Measurements from ENCODE around the gene HSD17B12.
"Not testable (repeated sequence)": the region's sequence is repeated elsewhere in the genome, so short reads cannot be mapped to it uniquely, and the experiment has no call there.

HSD17B12 gene

GRCh38 chr11:43748095-43748494 is 67.6 kb downstream of the HSD17B12 start:
- no peaks in the 10 kb centered on the region for H3K27me3 ChIP-seq (ENCODE audit: control insufficient read depth, insufficient read depth, low read length)
- no peaks in the 10 kb centered on the region for H3K4me1 ChIP-seq (ENCODE audit: control insufficient read depth, low read depth, low read length)
- H3K9ac ChIP-seq (ENCODE audit: low read length) = no peak overlapping the region
- H3K4me3 ChIP-seq (ENCODE audit: low read length) = no peak overlapping the region
- no peak overlapping the region for H3K27ac ChIP-seq (ENCODE audit: low read length)
- H3K9me3 ChIP-seq (ENCODE audit: control insufficient read depth, low read depth, low read length) = no peaks in the 10 kb centered on the region
- peaks cover 3% of the 10 kb centered on the region for H3K36me3 ChIP-seq (ENCODE audit: control insufficient read depth, low read depth, low read length)

- Histone ChIP-seq H3K9me3 (ENCODE audit: control insufficient read depth, low read depth, low read length) (no peaks in the 10 kb centered on the region), H3K4me3 (ENCODE audit: low read length) (no peak overlapping the region), H3K27me3 (ENCODE audit: control insufficient read depth, insufficient read depth, low read length) (no peaks in the 10 kb centered on the region), H3K9ac (ENCODE audit: low read length) (no peak overlapping the region), H3K36me3 (ENCODE audit: control insufficient read depth, low read depth, low read length) (peaks cover 17% of the 10 kb centered on the region), H3K27ac (ENCODE audit: low read length) (no peak overlapping the region), H3K4me1 (ENCODE audit: control insufficient read depth, low read depth, low read length) (no peaks in the 10 kb centered on the region)
These were observed 71.2 kb downstream of the HSD17B12 start for GRCh38 chr11:43751726-43752125.

GRCh38 chr11:43756575-43756974 is 76.0 kb downstream of the HSD17B12 start:
- Histone ChIP-seq H3K36me3 (ENCODE audit: control insufficient read depth, low read depth, low read length) (peaks cover 20% of the 10 kb centered on the region), H3K9me3 (ENCODE audit: control insufficient read depth, low read depth, low read length) (no peaks in the 10 kb centered on the region), H3K4me3 (ENCODE audit: low read length) (no peak overlapping the region), H3K9ac (ENCODE audit: low read length) (no peak overlapping the region), H3K27me3 (ENCODE audit: control insufficient read depth, insufficient read depth, low read length) (no peaks in the 10 kb centered on the region), H3K27ac (ENCODE audit: low read length) (no peak overlapping the region), H3K4me1 (ENCODE audit: control insufficient read depth, low read depth, low read length) (no peaks in the 10 kb centered on the region)

- Histone ChIP-seq H3K9me3 (ENCODE audit: control insufficient read depth, low read depth, low read length) (no peaks in the 10 kb centered on the region), H3K27ac (ENCODE audit: low read length) (no peak overlapping the region), H3K36me3 (ENCODE audit: control insufficient read depth, low read depth, low read length) (peaks cover 20% of the 10 kb centered on the region), H3K27me3 (ENCODE audit: control insufficient read depth, insufficient read depth, low read length) (no peaks in the 10 kb centered on the region), H3K4me3 (ENCODE audit: low read length) (no peak overlapping the region), H3K9ac (ENCODE audit: low read length) (no peak overlapping the region), H3K4me1 (ENCODE audit: control insufficient read depth, low read depth, low read length) (no peaks in the 10 kb centered on the region)
These were observed 78.4 kb downstream of the HSD17B12 start for GRCh38 chr11:43758927-43759326.

GRCh38 chr11:43760902-43761301 is 80.4 kb downstream of the HSD17B12 start:
- Histone ChIP-seq H3K9me3 (ENCODE audit: control insufficient read depth, low read depth, low read length) (no peaks in the 10 kb centered on the region), H3K4me3 (ENCODE audit: low read length) (no peak overlapping the region), H3K4me1 (ENCODE audit: control insufficient read depth, low read depth, low read length) (no peaks in the 10 kb centered on the region), H3K9ac (ENCODE audit: low read length) (no peak overlapping the region), H3K27me3 (ENCODE audit: control insufficient read depth, insufficient read depth, low read length) (no peaks in the 10 kb centered on the region), H3K36me3 (ENCODE audit: control insufficient read depth, low read depth, low read length) (peaks cover 7% of the 10 kb centered on the region), H3K27ac (ENCODE audit: low read length) (no peak overlapping the region)

- Histone ChIP-seq H3K27me3 (ENCODE audit: control insufficient read depth, insufficient read depth, low read length) (no peaks in the 10 kb centered on the region), H3K4me1 (ENCODE audit: control insufficient read depth, low read depth, low read length) (no peaks in the 10 kb centered on the region), H3K9me3 (ENCODE audit: control insufficient read depth, low read depth, low read length) (no peaks in the 10 kb centered on the region), H3K36me3 (ENCODE audit: control insufficient read depth, low read depth, low read length) (peaks cover 5% of the 10 kb centered on the region), H3K9ac (ENCODE audit: low read length) (no peak overlapping the region), H3K27ac (ENCODE audit: low read length) (no peak overlapping the region), H3K4me3 (ENCODE audit: low read length) (no peak overlapping the region)
These were observed 84.7 kb downstream of the HSD17B12 start for GRCh38 chr11:43765194-43765593.

GRCh38 chr11:43768654-43769053 is 88.1 kb downstream of the HSD17B12 start:
- not testable (repeated sequence) for H3K27me3 ChIP-seq (ENCODE audit: control insufficient read depth, insufficient read depth, low read length); H3K36me3 ChIP-seq (ENCODE audit: control insufficient read depth, low read depth, low read length); H3K4me3 ChIP-seq (ENCODE audit: low read length); H3K9ac ChIP-seq (ENCODE audit: low read length); H3K4me1 ChIP-seq (ENCODE audit: control insufficient read depth, low read depth, low read length); H3K9me3 ChIP-seq (ENCODE audit: control insufficient read depth, low read depth, low read length); H3K27ac ChIP-seq (ENCODE audit: low read length)

- Histone ChIP-seq H3K9ac (ENCODE audit: low read length) (no peak overlapping the region), H3K4me1 (ENCODE audit: control insufficient read depth, low read depth, low read length) (no peaks in the 10 kb centered on the region), H3K4me3 (ENCODE audit: low read length) (no peak overlapping the region), H3K9me3 (ENCODE audit: control insufficient read depth, low read depth, low read length) (no peaks in the 10 kb centered on the region), H3K36me3 (ENCODE audit: control insufficient read depth, low read depth, low read length) (peaks cover 7% of the 10 kb centered on the region), H3K27ac (ENCODE audit: low read length) (no peak overlapping the region), H3K27me3 (ENCODE audit: control insufficient read depth, insufficient read depth, low read length) (no peaks in the 10 kb centered on the region)
These were observed 89.6 kb downstream of the HSD17B12 start for GRCh38 chr11:43770173-43770572.

GRCh38 chr11:43772733-43773132 is 92.2 kb downstream of the HSD17B12 start:
- Histone ChIP-seq H3K4me1 (ENCODE audit: control insufficient read depth, low read depth, low read length) (no peaks in the 10 kb centered on the region), H3K9me3 (ENCODE audit: control insufficient read depth, low read depth, low read length) (no peaks in the 10 kb centered on the region), H3K9ac (ENCODE audit: low read length) (no peak overlapping the region), H3K27ac (ENCODE audit: low read length) (no peak overlapping the region), H3K27me3 (ENCODE audit: control insufficient read depth, insufficient read depth, low read length) (no peaks in the 10 kb centered on the region), H3K36me3 (ENCODE audit: control insufficient read depth, low read depth, low read length) (peaks cover 6% of the 10 kb centered on the region), H3K4me3 (ENCODE audit: low read length) (no peak overlapping the region)

GRCh38 chr11:43774786-43775185 is 94.2 kb downstream of the HSD17B12 start:
- no peaks in the 10 kb centered on the region for H3K9me3 ChIP-seq (ENCODE audit: control insufficient read depth, low read depth, low read length)
- H3K4me1 ChIP-seq (ENCODE audit: control insufficient read depth, low read depth, low read length) = no peaks in the 10 kb centered on the region
- H3K36me3 ChIP-seq (ENCODE audit: control insufficient read depth, low read depth, low read length) = peaks cover 3% of the 10 kb centered on the region
- H3K27ac ChIP-seq (ENCODE audit: low read length) = no peak overlapping the region
- no peak overlapping the region for H3K4me3 ChIP-seq (ENCODE audit: low read length)
- no peaks in the 10 kb centered on the region for H3K27me3 ChIP-seq (ENCODE audit: control insufficient read depth, insufficient read depth, low read length)
- no peak overlapping the region for H3K9ac ChIP-seq (ENCODE audit: low read length)

GRCh38 chr11:43779306-43779705 is 98.8 kb downstream of the HSD17B12 start:
- Histone ChIP-seq H3K9me3 (ENCODE audit: control insufficient read depth, low read depth, low read length) (no peaks in the 10 kb centered on the region), H3K27ac (ENCODE audit: low read length) (no peak overlapping the region), H3K4me1 (ENCODE audit: control insufficient read depth, low read depth, low read length) (no peaks in the 10 kb centered on the region), H3K4me3 (ENCODE audit: low read length) (no peak overlapping the region), H3K9ac (ENCODE audit: low read length) (no peak overlapping the region), H3K27me3 (ENCODE audit: control insufficient read depth, insufficient read depth, low read length) (no peaks in the 10 kb centered on the region), H3K36me3 (ENCODE audit: control insufficient read depth, low read depth, low read length) (no peaks in the 10 kb centered on the region)

GRCh38 chr11:43784301-43784700 is 103.8 kb downstream of the HSD17B12 start:
- H3K4me1 ChIP-seq (ENCODE audit: control insufficient read depth, low read depth, low read length) = no peaks in the 10 kb centered on the region
- H3K9me3 ChIP-seq (ENCODE audit: control insufficient read depth, low read depth, low read length) = no peaks in the 10 kb centered on the region
- H3K4me3 ChIP-seq (ENCODE audit: low read length) = no peak overlapping the region
- no peaks in the 10 kb centered on the region for H3K27me3 ChIP-seq (ENCODE audit: control insufficient read depth, insufficient read depth, low read length)
- H3K27ac ChIP-seq (ENCODE audit: low read length) = no peak overlapping the region
- H3K36me3 ChIP-seq (ENCODE audit: control insufficient read depth, low read depth, low read length) = no peaks in the 10 kb centered on the region
- no peak overlapping the region for H3K9ac ChIP-seq (ENCODE audit: low read length)
